ENCODE data around the gene SH3BP1. TPM values are rescaled to one million over a fixed set of nuclear protein-coding genes. Genes with fewer than 3 reads are reported as not detected.

SH3BP1 gene
- total and polyA plus RNA-seq, 2 donors (not counting 1 experiment from before 2014, with no cell fraction given) = 2.9 to 3.1 TPM

DNA sequence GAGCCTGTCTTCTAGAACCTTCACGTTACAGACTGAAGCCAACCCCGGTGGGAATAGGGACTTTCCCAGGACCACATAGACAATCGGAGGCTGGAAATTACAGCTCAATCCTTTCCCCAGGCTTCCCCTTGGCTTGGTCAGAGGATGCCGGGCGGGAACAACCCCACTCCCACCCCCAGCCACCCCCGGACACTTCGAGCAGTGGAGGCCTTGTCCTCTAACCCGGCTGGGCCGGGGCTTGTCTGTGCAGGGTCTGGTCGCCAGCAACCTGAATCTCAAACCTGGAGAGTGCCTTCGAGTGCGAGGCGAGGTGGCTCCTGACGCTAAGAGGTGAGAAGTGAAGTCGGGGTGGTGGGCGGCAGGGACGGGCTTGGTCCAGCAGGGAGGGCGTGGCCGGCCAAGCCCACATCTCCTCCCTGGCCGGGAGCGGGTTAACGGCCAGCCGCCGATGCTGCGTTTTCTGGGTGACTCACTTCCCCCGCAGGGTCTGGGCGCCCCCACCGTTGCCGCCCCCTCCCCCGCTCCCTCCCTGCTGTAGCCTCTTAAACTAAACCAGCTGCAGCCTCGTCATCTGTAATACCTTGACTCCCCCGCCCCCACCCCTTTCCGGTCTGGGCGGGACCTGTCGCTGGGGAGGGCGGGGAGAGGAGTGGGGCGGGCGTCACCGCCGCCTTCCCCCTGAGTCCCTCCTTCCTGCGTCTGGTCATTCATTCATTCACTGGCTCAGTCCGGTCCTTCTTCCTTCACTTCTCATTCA is 37.4 kb downstream of the SH3BP1 start:
- peak overlapping the region; percentile 100 for H3K4me2 ChIP-seq (ENCODE audit: extremely low read depth, insufficient read depth, low read length)
- peaks cover 17% of the 10 kb centered on the region for H3K36me3 ChIP-seq (ENCODE audit: control insufficient read depth, insufficient read depth, low read length)
- peak overlapping the region; percentile 87 for H3K9ac ChIP-seq (ENCODE audit: insufficient read depth, low read length)
- H3K4me1 ChIP-seq (ENCODE audit: control insufficient read depth, extremely low read depth, insufficient read depth, low read length) = peaks cover 13% of the 10 kb centered on the region
- H3K9me3 ChIP-seq (ENCODE audit: control insufficient read depth, insufficient read depth, low read depth, low read length) = no peaks in the 10 kb centered on the region
- H3K27ac ChIP-seq (ENCODE audit: insufficient read depth, low read length) = peak overlapping the region; percentile 95
- DNase-seq (ENCODE audit: low read depth in 2 of 2) = peak; percentile 97 to 98
- no peak overlapping the region for H2AFZ ChIP-seq (ENCODE audit: low read length)
- H4K20me1 ChIP-seq (ENCODE audit: control insufficient read depth, extremely low read depth, insufficient read depth, low read length) = peaks cover 3% of the 10 kb centered on the region
- no peaks in the 10 kb centered on the region for H3K27me3 ChIP-seq (ENCODE audit: control insufficient read depth, insufficient read depth, low read length)
- peak overlapping the region; percentile 93 to 100 (median 98) for H3K4me3 ChIP-seq (replicated peaks in 1 of 4; ENCODE audit: control extremely low read depth in 1 of 4, insufficient read depth in 1 of 4, low read depth in 3 of 4, low read length in 4 of 4)
- peaks cover 31% of the 10 kb centered on the region for H3K79me2 ChIP-seq (ENCODE audit: control insufficient read depth, insufficient read depth, low read length)
- TF ChIP-seq EZH2 (IDR thresholded peaks at IDR 0.05; ENCODE audit: low read length, missing control alignments) = no peak
- TF ChIP-seq, protein P1, sequence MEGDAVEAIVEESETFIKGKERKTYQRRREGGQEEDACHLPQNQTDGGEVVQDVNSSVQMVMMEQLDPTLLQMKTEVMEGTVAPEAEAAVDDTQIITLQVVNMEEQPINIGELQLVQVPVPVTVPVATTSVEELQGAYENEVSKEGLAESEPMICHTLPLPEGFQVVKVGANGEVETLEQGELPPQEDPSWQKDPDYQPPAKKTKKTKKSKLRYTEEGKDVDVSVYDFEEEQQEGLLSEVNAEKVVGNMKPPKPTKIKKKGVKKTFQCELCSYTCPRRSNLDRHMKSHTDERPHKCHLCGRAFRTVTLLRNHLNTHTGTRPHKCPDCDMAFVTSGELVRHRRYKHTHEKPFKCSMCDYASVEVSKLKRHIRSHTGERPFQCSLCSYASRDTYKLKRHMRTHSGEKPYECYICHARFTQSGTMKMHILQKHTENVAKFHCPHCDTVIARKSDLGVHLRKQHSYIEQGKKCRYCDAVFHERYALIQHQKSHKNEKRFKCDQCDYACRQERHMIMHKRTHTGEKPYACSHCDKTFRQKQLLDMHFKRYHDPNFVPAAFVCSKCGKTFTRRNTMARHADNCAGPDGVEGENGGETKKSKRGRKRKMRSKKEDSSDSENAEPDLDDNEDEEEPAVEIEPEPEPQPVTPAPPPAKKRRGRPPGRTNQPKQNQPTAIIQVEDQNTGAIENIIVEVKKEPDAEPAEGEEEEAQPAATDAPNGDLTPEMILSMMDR (conservative IDR thresholded peaks at IDR 0.05 in 1 of 2, IDR thresholded peaks at IDR 0.05 in 1 of 2; ENCODE audit: low read depth in 1 of 2, low read length in 2 of 2) = no peak

DNA sequence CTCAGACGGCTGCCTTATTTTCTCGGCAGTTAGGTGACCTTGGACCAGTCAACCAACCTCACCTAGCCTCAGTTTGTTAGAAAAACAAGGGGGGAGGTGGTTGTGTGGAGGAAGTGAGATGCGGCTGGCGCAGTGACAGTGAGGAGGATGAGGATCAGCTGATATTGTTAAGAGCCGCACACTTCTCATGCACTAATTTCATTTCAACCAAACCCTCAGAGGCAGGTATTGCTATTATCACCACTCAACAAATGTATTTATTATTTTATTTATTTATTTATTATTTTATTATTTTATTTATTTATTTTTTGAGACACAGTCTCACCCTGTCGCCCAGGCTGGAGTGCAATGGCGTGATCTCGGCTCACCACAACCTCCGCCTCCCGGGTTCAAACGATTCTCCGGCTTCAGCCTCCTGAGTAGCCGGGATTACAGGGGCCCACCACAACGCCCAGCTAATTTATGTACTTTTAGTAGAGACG is 38.1 kb downstream of the SH3BP1 start:
- H2AFZ ChIP-seq (ENCODE audit: low read length) = no peak overlapping the region
- DNase-seq (ENCODE audit: low read depth in 2 of 2) = no peak
- peaks cover 3% of the 10 kb centered on the region for H4K20me1 ChIP-seq (ENCODE audit: control insufficient read depth, extremely low read depth, insufficient read depth, low read length)
- H3K9ac ChIP-seq (ENCODE audit: insufficient read depth, low read length) = peak overlapping the region; percentile 58
- TF ChIP-seq, protein P1 (conservative IDR thresholded peaks at IDR 0.05 in 1 of 2, IDR thresholded peaks at IDR 0.05 in 1 of 2; ENCODE audit: low read depth in 1 of 2, low read length in 2 of 2) = no peak
- no peak for TF ChIP-seq EZH2 (IDR thresholded peaks at IDR 0.05; ENCODE audit: low read length, missing control alignments)
- H3K79me2 ChIP-seq (ENCODE audit: control insufficient read depth, insufficient read depth, low read length) = peaks cover 31% of the 10 kb centered on the region
- H3K4me3 ChIP-seq (replicated peaks in 1 of 4; ENCODE audit: control extremely low read depth in 1 of 4, insufficient read depth in 1 of 4, low read depth in 3 of 4, low read length in 4 of 4) = peak overlapping the region; percentile 58 to 100 (median 96)
- H3K36me3 ChIP-seq (ENCODE audit: control insufficient read depth, insufficient read depth, low read length) = peaks cover 17% of the 10 kb centered on the region
- H3K4me2 ChIP-seq (ENCODE audit: extremely low read depth, insufficient read depth, low read length) = peak overlapping the region; percentile 100
- H3K9me3 ChIP-seq (ENCODE audit: control insufficient read depth, insufficient read depth, low read depth, low read length) = no peaks in the 10 kb centered on the region
- H3K4me1 ChIP-seq (ENCODE audit: control insufficient read depth, extremely low read depth, insufficient read depth, low read length) = peaks cover 13% of the 10 kb centered on the region
- no peaks in the 10 kb centered on the region for H3K27me3 ChIP-seq (ENCODE audit: control insufficient read depth, insufficient read depth, low read length)
- peak overlapping the region; percentile 62 for H3K27ac ChIP-seq (ENCODE audit: insufficient read depth, low read length)

DNA sequence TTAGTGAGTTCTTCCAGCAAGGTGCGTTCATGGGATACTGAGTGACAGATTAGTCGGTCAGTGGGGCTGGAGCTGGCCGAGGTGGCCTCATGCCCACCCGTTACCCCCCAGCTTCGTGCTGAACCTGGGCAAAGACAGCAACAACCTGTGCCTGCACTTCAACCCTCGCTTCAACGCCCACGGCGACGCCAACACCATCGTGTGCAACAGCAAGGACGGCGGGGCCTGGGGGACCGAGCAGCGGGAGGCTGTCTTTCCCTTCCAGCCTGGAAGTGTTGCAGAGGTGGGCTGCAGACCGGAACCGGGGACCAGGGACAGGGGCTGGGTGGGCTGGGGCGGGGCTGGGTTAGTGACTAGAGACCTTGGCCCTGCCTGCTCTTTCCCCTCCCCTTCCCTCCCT is 38.9 kb downstream of the SH3BP1 start:
- Histone ChIP-seq H3K9me3 (ENCODE audit: control insufficient read depth, insufficient read depth, low read depth, low read length) (no peaks in the 10 kb centered on the region), H4K20me1 (ENCODE audit: control insufficient read depth, extremely low read depth, insufficient read depth, low read length) (peaks cover 3% of the 10 kb centered on the region), H3K27ac (ENCODE audit: insufficient read depth, low read length) (peak overlapping the region; percentile 62), H3K27me3 (ENCODE audit: control insufficient read depth, insufficient read depth, low read length) (no peaks in the 10 kb centered on the region), H3K79me2 (ENCODE audit: control insufficient read depth, insufficient read depth, low read length) (peaks cover 31% of the 10 kb centered on the region), H3K9ac (ENCODE audit: insufficient read depth, low read length) (peak overlapping the region; percentile 17), H3K4me3 (replicated peaks in 1 of 4; ENCODE audit: control extremely low read depth in 1 of 4, insufficient read depth in 1 of 4, low read depth in 3 of 4, low read length in 4 of 4) (peak overlapping the region; percentile 58 to 100 (median 96)), H2AFZ (ENCODE audit: low read length) (no peak overlapping the region), H3K4me1 (ENCODE audit: control insufficient read depth, extremely low read depth, insufficient read depth, low read length) (peaks cover 13% of the 10 kb centered on the region), H3K36me3 (ENCODE audit: control insufficient read depth, insufficient read depth, low read length) (peaks cover 17% of the 10 kb centered on the region), H3K4me2 (ENCODE audit: extremely low read depth, insufficient read depth, low read length) (peak overlapping the region; percentile 100)
- no peak for DNase-seq (ENCODE audit: low read depth in 2 of 2)
- TF ChIP-seq, protein P1 (conservative IDR thresholded peaks at IDR 0.05 in 1 of 2, IDR thresholded peaks at IDR 0.05 in 1 of 2; ENCODE audit: low read depth in 1 of 2, low read length in 2 of 2) = no peak
